GM12878 (cell line): ENCODE data around the gene FLT4. TPM values are rescaled to one million over a fixed set of nuclear protein-coding genes. Genes with fewer than 3 reads are reported as not detected.

Experiments
- ATAC-seq: fragments of 200-7000 bp; cut with Tn5 transposase; 3 replicates; pipeline ENCODE4 v1.9.1; 2020; ENCODE audit warnings: mild to moderate bottlenecking, moderate library complexity
- BruUV-seq: library from RNA; stranded (reverse); fragments of 400-500 nt; replicated peaks from 2 replicates; lab custom pipeline; 2021; lab: Mats Ljungman, UMichigan
- CTCF ChIA-PET: fragments of 300-600 bp; sonication (Branson Sonifier 250); formaldehyde crosslinking; extraction: SDS; loops from one replicate; lab custom pipeline; 2021; ENCODE audit warnings: inconsistent platforms; lab: Yijun Ruan, JAX
- POLR2A ChIA-PET: fragments of 350-600 bp; formaldehyde crosslinking; extraction: SDS; loops from one replicate; lab custom pipeline; 2021; ENCODE audit warnings: inconsistent platforms; lab: Charles Lee
- RAD21 ChIA-PET: fragments of 300-600 bp; sonication (Branson Sonifier 250); formaldehyde crosslinking; loops from one replicate; lab custom pipeline; 2023; ENCODE audit warnings: antibody characterized with exemption; ENCODE audit not compliant: unreplicated experiment; lab: Charles Lee
- SMC1A ChIA-PET: fragments of 300-600 bp; sonication (Branson Sonifier 250); formaldehyde crosslinking; loops from one replicate; lab custom pipeline; 2023; ENCODE audit not compliant: unreplicated experiment, uncharacterized antibody; lab: Charles Lee
- DNase-seq: peaks from one replicate; pipeline ENCODE4 v3.0.0-alpha.2; 2011; ENCODE audit warnings: low read depth, low spot score
- FAIRE-seq: peaks from 3 replicates; lab custom pipeline; 2011; peaks lifted over from hg19 to GRCh38; lab: Jason Lieb, UNC
- H2AFZ ChIP-seq: 2 replicates; pipeline ENCODE4 v1.6.0; 2011; ENCODE audit warnings: low read depth, low read length, control low read depth; ENCODE audit not compliant: control insufficient read depth
- H3K27ac ChIP-seq: 2 replicates; pipeline ENCODE4 v1.5.1; 2011; ENCODE audit warnings: control low read depth; ENCODE audit not compliant: control insufficient read depth, insufficient read depth
- H3K27me3 ChIP-seq, 2 experiments: replicated peaks in 1 of 2; 2 replicates each; pipeline versions ENCODE4 v1.6.0 to v1.6.1; 2011; ENCODE audit warnings: low read length in 1 of 2; ENCODE audit not compliant: control insufficient read depth in 2 of 2, insufficient read depth in 2 of 2
- H3K36me3 ChIP-seq, 2 experiments: 2 replicates each; pipeline ENCODE4 v1.5.1; 2011; ENCODE audit warnings: low read length in 1 of 2; ENCODE audit not compliant: control insufficient read depth in 2 of 2, insufficient read depth in 2 of 2
- H3K4me1 ChIP-seq: 2 replicates; pipeline ENCODE4 v1.6.1; 2011; ENCODE audit warnings: mild to moderate bottlenecking, low read length, moderate library complexity, mixed read lengths; ENCODE audit not compliant: control insufficient read depth, insufficient read depth
- H3K4me2 ChIP-seq: 2 replicates; pipeline ENCODE4 v1.6.0; 2011; ENCODE audit warnings: control low read depth; ENCODE audit not compliant: control insufficient read depth, insufficient read depth
- H3K4me3 ChIP-seq: fragments of 200-600 bp; sonication (generic); 2 replicates; pipeline ENCODE4 v1.5.1; 2016
- H3K79me2 ChIP-seq: 2 replicates; pipeline ENCODE4 v1.6.0; 2011; ENCODE audit warnings: low read length; ENCODE audit not compliant: control insufficient read depth, insufficient read depth
- H3K9ac ChIP-seq: 2 replicates; pipeline ENCODE4 v1.8.0; 2011; ENCODE audit warnings: low read length, control low read depth, mixed read lengths; ENCODE audit not compliant: control insufficient read depth, insufficient read depth
- H3K9me3 ChIP-seq: replicated peaks from 3 replicates; pipeline ENCODE4 v1.5.1; 2011; ENCODE audit warnings: mild to moderate bottlenecking, low read length; ENCODE audit not compliant: control insufficient read depth, insufficient read depth
- H4K20me1 ChIP-seq: 2 replicates; pipeline ENCODE4 v1.6.0; 2011; ENCODE audit not compliant: control insufficient read depth, insufficient read depth
- BACH1 ChIP-seq: fragments of 450-650 bp; IDR thresholded peaks from 2 replicates; pipeline ENCODE4 v1.6.1; 2017; ENCODE audit warnings: mild to moderate bottlenecking, borderline replicate concordance
- CBX3 ChIP-seq: fragments of 200-600 bp; sonication (generic); IDR thresholded peaks from 2 replicates; pipeline ENCODE4 v1.6.1; 2016; ENCODE audit warnings: low read depth, borderline replicate concordance
- CHD2 ChIP-seq: IDR thresholded peaks from 2 replicates; pipeline ENCODE4 v1.6.1; 2011; ENCODE audit warnings: low read depth, low read length, improper control_type of control experiment, borderline replicate concordance
- FOXM1 ChIP-seq: IDR thresholded peaks from 2 replicates; pipeline ENCODE4 v1.6.1; 2012; ENCODE audit warnings: low read depth, mild to moderate bottlenecking, inconsistent platforms, low read length, moderate library complexity
- GABPA ChIP-seq: IDR thresholded peaks from 2 replicates; pipeline ENCODE4 v1.6.1; 2014; ENCODE audit warnings: antibody characterized with exemption, low read depth, mild to moderate bottlenecking, inconsistent platforms
- NFYA ChIP-seq: IDR thresholded peaks from 2 replicates; pipeline ENCODE4 v1.6.1; 2011; ENCODE audit warnings: low read depth, mild to moderate bottlenecking, low read length, improper control_type of control experiment, borderline replicate concordance
- SPI1 ChIP-seq: IDR thresholded peaks from 2 replicates; pipeline ENCODE4 v1.6.1; 2011; ENCODE audit warnings: low read depth, mild to moderate bottlenecking, low read length, moderate library complexity, borderline replicate concordance; ENCODE audit not compliant: insufficient read depth
- SUPT20H ChIP-seq: IDR thresholded peaks from 2 replicates; pipeline ENCODE4 v1.6.1; 2011; ENCODE audit warnings: low read depth, mild to moderate bottlenecking, low read length, moderate library complexity, borderline replicate concordance; ENCODE audit not compliant: control insufficient read depth
- TCF3 ChIP-seq: IDR thresholded peaks from 2 replicates; pipeline ENCODE4 v1.6.1; 2012; ENCODE audit warnings: low read depth, mild to moderate bottlenecking, low read length, borderline replicate concordance; ENCODE audit not compliant: insufficient read depth
- WGBS: methylation state at CpG from one replicate; pipeline ENCODE4 v1.1.6; 2016; ENCODE audit warnings: low lambda C conversion rate; ENCODE audit not compliant: insufficient replicate concordance, insufficient coverage; ENCODE audit errors: missing lambda C conversion rate; 5-methylcytosine and 5-hydroxymethylcytosine counted together
- in situ Hi-C: fragments of 300-500 bp; cut with MboI; formaldehyde crosslinking; loops from 9 replicates; pipeline ENCODE4 v1.14.3; 2018; ENCODE audit warnings: mixed read lengths
- intact Hi-C: fragments of 100-400 bp; cut with micrococcal nuclease; formaldehyde crosslinking; loops from one replicate; pipeline ENCODE4 v1.14.2; 2022; ENCODE audit not compliant: unreplicated experiment
- polyA plus RNA-seq, 11 experiments: library from polyadenylated mRNA; depleted of rRNA in 4 of 11; unstranded in 6 of 11; stranded (reverse) in 5 of 11; fragments of >200 nt; fragmentation: Nextera tagmentation in 4 of 11; fragmentation: Illumina TruSeq in 1 of 11; extraction: Ambion mirVana in 4 of 11; extraction: Trizol in 1 of 11; gene quantifications; 1 replicate in 1 of 11; 2 replicates in 10 of 11; pipeline versions ENCODE4 v1.2.1 to v1.2.3, GENCODE V29; 2011 to 2016; ENCODE audit warnings: inconsistent platforms in 2 of 11, missing spikeins in 2 of 11, low read depth in 1 of 11
- total RNA-seq, 4 experiments: library from RNA; depleted of rRNA in 3 of 4; stranded (reverse); fragments of >200 nt in 3 of 4; fragmentation: Illumina TruSeq in 1 of 4; extraction: Trizol in 1 of 4; gene quantifications; 2 replicates each; pipeline versions ENCODE4 v1.2.1 to v1.2.3, GENCODE V29; 2013 to 2021
- TF ChIP-seq, protein P1 (sequence below): fragments of 450-650 bp; IDR thresholded peaks from 2 replicates; pipeline ENCODE4 v1.6.1; 2017; ENCODE audit warnings: mild to moderate bottlenecking

Gene FLT4
- total and polyA plus RNA-seq, 10 of the 15 experiments (the other 5 are each of a cell fraction or from before 2014, with no cell fraction given): 0.18 TPM; not detected in 9

DNA sequence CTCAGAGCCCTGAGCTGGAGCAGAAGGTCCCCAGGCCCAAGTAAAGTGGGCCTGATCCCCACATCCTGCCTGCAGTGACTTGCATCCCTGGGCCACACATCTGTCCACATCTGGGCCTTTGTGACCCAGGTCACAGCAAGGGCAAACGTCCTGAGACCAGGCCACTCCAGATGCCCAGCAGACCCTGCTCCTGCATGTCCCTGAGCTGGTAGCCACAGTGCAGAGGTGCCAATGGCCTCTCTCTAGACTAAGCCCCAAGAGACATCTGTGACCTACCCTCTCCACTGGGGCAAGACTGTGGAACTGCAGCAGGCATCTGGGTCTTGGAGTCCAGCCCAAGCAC is 2.5 kb downstream of the FLT4 start:
- no TSS peak for BruUV-seq

More for the DNA sequence above, 2.5 kb downstream of the FLT4 start:
- RAD21 ChIA-PET: no interaction called here
- SMC1A ChIA-PET: no interaction called here
- Histone ChIP-seq H3K27me3 (peaks cover 3 to 6% of the 10 kb centered on the region in 2 experiments; a peak in 2 of 4 replicates), H3K9me3 (no peaks in the 10 kb centered on the region), H3K4me3 (no peak overlapping the region), H3K4me1 (no peaks in the 10 kb centered on the region), H2AFZ (no peak overlapping the region), H4K20me1 (no peaks in the 10 kb centered on the region), H3K36me3 (no peaks in the 10 kb centered on the region), H3K9ac (no peak overlapping the region), H3K79me2 (no peaks in the 10 kb centered on the region), H3K27ac (no peak overlapping the region), H3K4me2 (no peak overlapping the region)
- TF ChIP-seq SPI1: no peak
- no peak for TF ChIP-seq BACH1
- TF ChIP-seq SUPT20H: no peak
- TF ChIP-seq, protein P1, sequence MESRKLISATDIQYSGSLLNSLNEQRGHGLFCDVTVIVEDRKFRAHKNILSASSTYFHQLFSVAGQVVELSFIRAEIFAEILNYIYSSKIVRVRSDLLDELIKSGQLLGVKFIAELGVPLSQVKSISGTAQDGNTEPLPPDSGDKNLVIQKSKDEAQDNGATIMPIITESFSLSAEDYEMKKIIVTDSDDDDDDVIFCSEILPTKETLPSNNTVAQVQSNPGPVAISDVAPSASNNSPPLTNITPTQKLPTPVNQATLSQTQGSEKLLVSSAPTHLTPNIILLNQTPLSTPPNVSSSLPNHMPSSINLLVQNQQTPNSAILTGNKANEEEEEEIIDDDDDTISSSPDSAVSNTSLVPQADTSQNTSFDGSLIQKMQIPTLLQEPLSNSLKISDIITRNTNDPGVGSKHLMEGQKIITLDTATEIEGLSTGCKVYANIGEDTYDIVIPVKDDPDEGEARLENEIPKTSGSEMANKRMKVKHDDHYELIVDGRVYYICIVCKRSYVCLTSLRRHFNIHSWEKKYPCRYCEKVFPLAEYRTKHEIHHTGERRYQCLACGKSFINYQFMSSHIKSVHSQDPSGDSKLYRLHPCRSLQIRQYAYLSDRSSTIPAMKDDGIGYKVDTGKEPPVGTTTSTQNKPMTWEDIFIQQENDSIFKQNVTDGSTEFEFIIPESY: no peak
- no peak for TF ChIP-seq TCF3
- no peak for TF ChIP-seq CHD2
- no peak for TF ChIP-seq FOXM1
- TF ChIP-seq NFYA: no peak
- TF ChIP-seq GABPA: no peak
- TF ChIP-seq CBX3: no peak
- CTCF ChIA-PET: no interaction called here
- DNase-seq: no peak
- no peak for FAIRE-seq
- intact Hi-C loops (no loop called here), in situ Hi-C loops (no loop called here)
- no peak for ATAC-seq
- POLR2A ChIA-PET: no interaction called here
- WGBS: 0% methylated on average over 1 of the region's 1 CpG
